GM12878 (cell line): ENCODE data around the gene TNNC2.

Experiments
- ELK1 ChIP-seq: IDR thresholded peaks from 2 replicates; pipeline ENCODE4 v1.6.1; 2012; ENCODE audit warnings: low read depth, low read length, improper control_type of control experiment
- KAT2A ChIP-seq: conservative IDR thresholded peaks from 2 replicates; pipeline ENCODE4 v1.6.1; 2011; ENCODE audit warnings: low read depth, low read length; ENCODE audit not compliant: control insufficient read depth
- POLR2A ChIP-seq: IDR thresholded peaks from 2 replicates; pipeline ENCODE4 v1.6.1; 2011; ENCODE audit warnings: low read depth, mild to moderate bottlenecking, low read length
- POLR2AphosphoS5 ChIP-seq: IDR thresholded peaks from 2 replicates; pipeline ENCODE4 v1.6.1; 2011; ENCODE audit warnings: mild to moderate bottlenecking, low read length, inconsistent platforms
- PRDM15 ChIP-seq: fragments of 450-650 bp; formaldehyde crosslinking; IDR thresholded peaks from 2 replicates; pipeline ENCODE4 v1.4.0; 2020; ENCODE audit warnings: mild to moderate bottlenecking, moderate library complexity
- SP1 ChIP-seq: IDR thresholded peaks from one replicate; pipeline ENCODE4 v1.6.1; 2011; ENCODE audit warnings: low read depth, low read length
- YBX1 ChIP-seq: fragments of 450-650 bp; IDR thresholded peaks from 2 replicates; pipeline ENCODE4 v1.6.1; 2016; ENCODE audit warnings: antibody characterized with exemption
- ZBTB4 ChIP-seq: fragments of 450-650 bp; formaldehyde crosslinking; IDR thresholded peaks from 2 replicates; pipeline ENCODE4 v1.4.0; 2022; ENCODE audit warnings: mild to moderate bottlenecking, moderate library complexity
- ZNF274 ChIP-seq: IDR thresholded peaks from one replicate; pipeline ENCODE4 v1.8.0; 2011; ENCODE audit not compliant: insufficient read length, insufficient read depth
- ZSCAN29 ChIP-seq: fragments of 450-650 bp; IDR thresholded peaks from 2 replicates; pipeline ENCODE4 v1.6.1; 2017; ENCODE audit warnings: mild to moderate bottlenecking, moderate library complexity
- TF ChIP-seq, protein P1 (sequence below), 3 experiments: IDR thresholded peaks in 2 of 3; conservative IDR thresholded peaks in 1 of 3; 2 replicates each; pipeline ENCODE4 v1.5.1; 2011; ENCODE audit warnings: low read depth in 3 of 3, low read length in 3 of 3, mild to moderate bottlenecking in 3 of 3, control low read depth in 2 of 3, moderate library complexity in 2 of 3, inconsistent platforms in 1 of 3, mixed read lengths in 1 of 3; ENCODE audit not compliant: control insufficient read depth in 2 of 3, insufficient read depth in 1 of 3; ENCODE audit errors: extremely low read depth in 1 of 3
- TF ChIP-seq, protein P2 (sequence below): fragments of 450-650 bp; IDR thresholded peaks from 2 replicates; pipeline ENCODE4 v1.6.1; 2017; ENCODE audit warnings: antibody characterized with exemption, mild to moderate bottlenecking, moderate library complexity

DNA sequence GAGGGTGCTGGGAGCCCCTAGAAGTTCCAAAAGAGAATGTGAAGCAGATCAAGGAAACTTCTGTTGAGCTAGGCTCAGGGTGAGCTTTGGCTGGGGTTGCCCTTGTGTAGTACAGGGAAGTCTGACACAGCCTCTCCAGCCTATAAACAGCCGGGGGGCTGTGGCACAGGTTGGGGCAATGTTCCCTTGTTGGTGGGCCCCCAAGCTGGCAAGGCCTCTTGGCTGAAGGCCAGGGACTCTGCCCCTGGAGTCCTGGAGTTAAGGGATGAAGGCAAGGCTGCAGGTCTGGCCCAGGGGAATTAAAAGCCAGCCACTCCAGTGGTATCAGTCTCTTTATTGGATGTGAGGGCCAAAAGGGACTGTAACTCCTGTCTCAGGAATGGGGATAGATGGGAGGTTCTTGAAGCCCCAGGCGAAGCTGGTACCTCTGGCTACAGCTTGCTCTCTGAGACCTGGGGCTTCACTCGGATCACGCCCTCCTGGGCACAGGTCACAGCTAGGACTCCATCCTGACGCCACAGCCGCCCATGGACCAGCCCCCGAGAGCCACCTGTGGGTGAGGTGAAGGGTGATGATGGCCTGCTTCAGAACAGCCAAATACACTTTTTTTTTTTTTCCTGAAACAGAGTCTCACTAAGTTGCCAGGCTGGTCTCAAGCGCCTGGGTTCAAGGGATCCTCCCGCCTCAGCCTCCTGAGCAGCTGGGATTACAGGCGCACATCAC is 14.5 kb upstream of the TNNC2 start:
- TF ChIP-seq PRDM15 (CRISPR knock-in tag) (no peak), POLR2AphosphoS5 (no peak), KAT2A (no peak), ZSCAN29 (no peak), ELK1 (no peak), ZBTB4 (CRISPR knock-in tag) (no peak), POLR2A (no peak), YBX1 (no peak), SP1 (no peak), ZNF274 (no peak)
- TF ChIP-seq, protein P1, sequence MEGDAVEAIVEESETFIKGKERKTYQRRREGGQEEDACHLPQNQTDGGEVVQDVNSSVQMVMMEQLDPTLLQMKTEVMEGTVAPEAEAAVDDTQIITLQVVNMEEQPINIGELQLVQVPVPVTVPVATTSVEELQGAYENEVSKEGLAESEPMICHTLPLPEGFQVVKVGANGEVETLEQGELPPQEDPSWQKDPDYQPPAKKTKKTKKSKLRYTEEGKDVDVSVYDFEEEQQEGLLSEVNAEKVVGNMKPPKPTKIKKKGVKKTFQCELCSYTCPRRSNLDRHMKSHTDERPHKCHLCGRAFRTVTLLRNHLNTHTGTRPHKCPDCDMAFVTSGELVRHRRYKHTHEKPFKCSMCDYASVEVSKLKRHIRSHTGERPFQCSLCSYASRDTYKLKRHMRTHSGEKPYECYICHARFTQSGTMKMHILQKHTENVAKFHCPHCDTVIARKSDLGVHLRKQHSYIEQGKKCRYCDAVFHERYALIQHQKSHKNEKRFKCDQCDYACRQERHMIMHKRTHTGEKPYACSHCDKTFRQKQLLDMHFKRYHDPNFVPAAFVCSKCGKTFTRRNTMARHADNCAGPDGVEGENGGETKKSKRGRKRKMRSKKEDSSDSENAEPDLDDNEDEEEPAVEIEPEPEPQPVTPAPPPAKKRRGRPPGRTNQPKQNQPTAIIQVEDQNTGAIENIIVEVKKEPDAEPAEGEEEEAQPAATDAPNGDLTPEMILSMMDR (IDR thresholded peaks at IDR 0.05 in 2 of 3, conservative IDR thresholded peaks at IDR 0.05 in 1 of 3; ENCODE audit: control insufficient read depth in 2 of 3, extremely low read depth in 1 of 3, insufficient read depth in 1 of 3, low read depth in 3 of 3, low read length in 3 of 3), result no peak
- TF ChIP-seq, protein P2, sequence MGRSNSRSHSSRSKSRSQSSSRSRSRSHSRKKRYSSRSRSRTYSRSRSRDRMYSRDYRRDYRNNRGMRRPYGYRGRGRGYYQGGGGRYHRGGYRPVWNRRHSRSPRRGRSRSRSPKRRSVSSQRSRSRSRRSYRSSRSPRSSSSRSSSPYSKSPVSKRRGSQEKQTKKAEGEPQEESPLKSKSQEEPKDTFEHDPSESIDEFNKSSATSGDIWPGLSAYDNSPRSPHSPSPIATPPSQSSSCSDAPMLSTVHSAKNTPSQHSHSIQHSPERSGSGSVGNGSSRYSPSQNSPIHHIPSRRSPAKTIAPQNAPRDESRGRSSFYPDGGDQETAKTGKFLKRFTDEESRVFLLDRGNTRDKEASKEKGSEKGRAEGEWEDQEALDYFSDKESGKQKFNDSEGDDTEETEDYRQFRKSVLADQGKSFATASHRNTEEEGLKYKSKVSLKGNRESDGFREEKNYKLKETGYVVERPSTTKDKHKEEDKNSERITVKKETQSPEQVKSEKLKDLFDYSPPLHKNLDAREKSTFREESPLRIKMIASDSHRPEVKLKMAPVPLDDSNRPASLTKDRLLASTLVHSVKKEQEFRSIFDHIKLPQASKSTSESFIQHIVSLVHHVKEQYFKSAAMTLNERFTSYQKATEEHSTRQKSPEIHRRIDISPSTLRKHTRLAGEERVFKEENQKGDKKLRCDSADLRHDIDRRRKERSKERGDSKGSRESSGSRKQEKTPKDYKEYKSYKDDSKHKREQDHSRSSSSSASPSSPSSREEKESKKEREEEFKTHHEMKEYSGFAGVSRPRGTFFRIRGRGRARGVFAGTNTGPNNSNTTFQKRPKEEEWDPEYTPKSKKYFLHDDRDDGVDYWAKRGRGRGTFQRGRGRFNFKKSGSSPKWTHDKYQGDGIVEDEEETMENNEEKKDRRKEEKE, result no peak
